OCI-LY1 (cell line): Measurements from ENCODE around the gene LLGL2.

Experiments used
- H2AFZ ChIP-seq: fragments of 200-600 bp; sonication (generic), shearing (Covaris generic); 2 replicates; pipeline ENCODE4 v1.6.0; 2014; ENCODE audit warnings: antibody characterized with exemption, mild to moderate bottlenecking, low read length
- H3F3A ChIP-seq: fragments of 200-600 bp; sonication (generic), shearing (Covaris generic); 2 replicates; pipeline ENCODE4 v1.6.0; 2014; ENCODE audit warnings: mild to moderate bottlenecking, antibody characterized with exemption, low read length, moderate library complexity; ENCODE audit not compliant: insufficient read depth
- H3K27ac ChIP-seq: fragments of 200-600 bp; sonication (generic); 2 replicates; pipeline ENCODE4 v1.5.1; 2014; ENCODE audit warnings: low read length, mixed run types, mild to moderate bottlenecking, low read depth; ENCODE audit not compliant: poor library complexity, severe bottlenecking
- H3K27me3 ChIP-seq: fragments of 200-600 bp; sonication (generic); 2 replicates; pipeline ENCODE4 v1.6.0; 2014; ENCODE audit warnings: antibody characterized with exemption, mild to moderate bottlenecking, low read length, moderate library complexity; ENCODE audit not compliant: insufficient read depth
- H3K36me3 ChIP-seq: fragments of 200-600 bp; sonication (generic); 2 replicates; pipeline ENCODE4 v1.6.1; 2014; ENCODE audit warnings: mild to moderate bottlenecking, antibody characterized with exemption, low read length, moderate library complexity, mixed read lengths; ENCODE audit not compliant: insufficient read depth
- H3K4me1 ChIP-seq: fragments of 200-600 bp; sonication (generic); 2 replicates; pipeline ENCODE4 v1.5.1; 2014; ENCODE audit warnings: mild to moderate bottlenecking, low read length, moderate library complexity; ENCODE audit not compliant: insufficient read depth, severe bottlenecking
- H3K4me2 ChIP-seq: fragments of 200-600 bp; sonication (generic), shearing (Covaris generic); 2 replicates; pipeline ENCODE4 v1.6.1; 2014; ENCODE audit warnings: low read length
- H3K4me3 ChIP-seq: fragments of 200-600 bp; sonication (generic); 2 replicates; pipeline ENCODE4 v1.5.1; 2014; ENCODE audit warnings: low read length, low read depth, mild to moderate bottlenecking, mixed read lengths; ENCODE audit not compliant: poor library complexity, severe bottlenecking
- H3K79me2 ChIP-seq: fragments of 200-600 bp; shearing (Covaris generic); 2 replicates; pipeline ENCODE4 v1.6.1; 2016; ENCODE audit warnings: mixed run types, low read length, mixed read lengths; ENCODE audit not compliant: insufficient read depth
- H3K9ac ChIP-seq: fragments of 200-600 bp; sonication (generic), shearing (Covaris generic); 2 replicates; pipeline ENCODE4 v1.6.1; 2014; ENCODE audit warnings: mild to moderate bottlenecking, low read length, mixed read lengths
- H3K9me2 ChIP-seq: fragments of 200-600 bp; sonication (generic), shearing (Covaris generic); 2 replicates; pipeline ENCODE4 v1.6.1; 2014; ENCODE audit warnings: low read depth, mild to moderate bottlenecking, low read length, mixed read lengths
- H3K9me3 ChIP-seq: fragments of 200-600 bp; shearing (Covaris generic); 2 replicates; pipeline ENCODE4 v1.6.1; 2014; ENCODE audit warnings: low read length, mixed read lengths
- H4K20me1 ChIP-seq: fragments of 200-600 bp; sonication (generic), shearing (Covaris generic); 2 replicates; pipeline ENCODE4 v1.6.0; 2016; ENCODE audit warnings: mild to moderate bottlenecking, low read length; ENCODE audit not compliant: insufficient read depth
- EZH2 ChIP-seq: fragments of 200-600 bp; sonication (generic), shearing (Covaris generic); IDR thresholded peaks from 2 replicates; pipeline ENCODE4 v1.8.0; 2017; ENCODE audit warnings: borderline replicate concordance, mixed run types, mild to moderate bottlenecking, antibody characterized with exemption, low read length, moderate library complexity, mixed read lengths
- TF ChIP-seq, protein P1 (sequence below): fragments of 200-600 bp; sonication (generic), shearing (Covaris generic); IDR thresholded peaks from 2 replicates; pipeline ENCODE4 v1.5.1; 2017; ENCODE audit warnings: mild to moderate bottlenecking, antibody characterized with exemption, low read length, moderate library complexity, mixed read lengths

LLGL2 gene

GRCh38 chr17:75573994-75574393 lies 48.5 kb downstream of the LLGL2 start:
- Histone ChIP-seq H3F3A (no peaks in the 10 kb centered on the region), H3K4me3 (no peak overlapping the region)

DNA sequence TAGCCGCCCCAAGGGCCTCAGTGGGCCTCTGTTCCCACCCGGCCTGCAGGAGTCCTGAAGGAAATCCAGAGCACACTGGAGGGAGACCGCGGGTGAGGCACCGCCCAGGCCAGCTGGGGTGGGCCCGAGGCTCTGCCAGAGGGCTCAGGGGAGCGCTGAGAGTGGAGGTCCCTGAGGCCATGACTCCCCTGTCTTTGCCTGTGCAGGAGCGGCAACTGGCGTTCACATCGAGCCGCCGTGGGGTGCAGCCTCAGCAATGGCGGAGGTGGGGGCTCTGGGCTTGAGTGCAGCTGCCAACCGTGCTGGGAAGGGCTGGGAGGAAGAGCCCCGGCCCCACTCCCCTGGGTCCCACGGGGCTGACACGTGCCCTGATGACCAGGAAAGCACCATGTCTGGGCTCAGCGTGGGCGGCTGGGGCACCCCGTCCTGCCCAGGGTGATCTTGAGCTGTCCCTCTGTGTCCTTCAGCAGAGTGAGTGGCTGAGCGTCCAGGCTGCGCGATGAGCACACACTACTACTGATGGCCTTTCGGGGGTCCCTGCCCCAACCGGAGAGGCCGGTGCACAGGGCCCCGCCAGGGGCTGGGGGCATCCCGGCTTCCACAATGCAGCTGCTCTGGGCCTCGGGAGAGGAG lies 49.0 kb downstream of the LLGL2 start:
- H4K20me1 ChIP-seq, result no peaks in the 10 kb centered on the region
- H3K4me1 ChIP-seq, result peaks cover 13% of the 10 kb centered on the region
- H3K4me2 ChIP-seq, result no peak overlapping the region
- peaks cover 8% of the 10 kb centered on the region; the same call in 1 of the 2 replicates for H3K27me3 ChIP-seq
- no peak overlapping the region for H3K9ac ChIP-seq
- TF ChIP-seq, protein P1, sequence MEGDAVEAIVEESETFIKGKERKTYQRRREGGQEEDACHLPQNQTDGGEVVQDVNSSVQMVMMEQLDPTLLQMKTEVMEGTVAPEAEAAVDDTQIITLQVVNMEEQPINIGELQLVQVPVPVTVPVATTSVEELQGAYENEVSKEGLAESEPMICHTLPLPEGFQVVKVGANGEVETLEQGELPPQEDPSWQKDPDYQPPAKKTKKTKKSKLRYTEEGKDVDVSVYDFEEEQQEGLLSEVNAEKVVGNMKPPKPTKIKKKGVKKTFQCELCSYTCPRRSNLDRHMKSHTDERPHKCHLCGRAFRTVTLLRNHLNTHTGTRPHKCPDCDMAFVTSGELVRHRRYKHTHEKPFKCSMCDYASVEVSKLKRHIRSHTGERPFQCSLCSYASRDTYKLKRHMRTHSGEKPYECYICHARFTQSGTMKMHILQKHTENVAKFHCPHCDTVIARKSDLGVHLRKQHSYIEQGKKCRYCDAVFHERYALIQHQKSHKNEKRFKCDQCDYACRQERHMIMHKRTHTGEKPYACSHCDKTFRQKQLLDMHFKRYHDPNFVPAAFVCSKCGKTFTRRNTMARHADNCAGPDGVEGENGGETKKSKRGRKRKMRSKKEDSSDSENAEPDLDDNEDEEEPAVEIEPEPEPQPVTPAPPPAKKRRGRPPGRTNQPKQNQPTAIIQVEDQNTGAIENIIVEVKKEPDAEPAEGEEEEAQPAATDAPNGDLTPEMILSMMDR, result no peak
- no peak for TF ChIP-seq EZH2
- H3K79me2 ChIP-seq, result no peaks in the 10 kb centered on the region
- H3K36me3 ChIP-seq, result no peaks in the 10 kb centered on the region
- no peak overlapping the region for H3K27ac ChIP-seq
- no peaks in the 10 kb centered on the region for H3F3A ChIP-seq
- no peaks in the 10 kb centered on the region for H3K9me2 ChIP-seq
- no peak overlapping the region for H3K4me3 ChIP-seq
- H2AFZ ChIP-seq, result no peak overlapping the region
- no peaks in the 10 kb centered on the region for H3K9me3 ChIP-seq

More at GRCh38 chr17:75573994-75574393, 48.5 kb downstream of the LLGL2 start:
- no peaks in the 10 kb centered on the region for H3K36me3 ChIP-seq
- peaks cover 8% of the 10 kb centered on the region; the same call in 1 of the 2 replicates for H3K27me3 ChIP-seq
- H3K27ac ChIP-seq, result no peak overlapping the region
- no peaks in the 10 kb centered on the region for H3K9me2 ChIP-seq
- H2AFZ ChIP-seq, result no peak overlapping the region
- TF ChIP-seq EZH2, result no peak
- TF ChIP-seq, protein P1, result no peak
- no peaks in the 10 kb centered on the region for H3K9me3 ChIP-seq
- H4K20me1 ChIP-seq, result no peaks in the 10 kb centered on the region
- H3K4me2 ChIP-seq, result no peak overlapping the region
- H3K9ac ChIP-seq, result no peak overlapping the region
- no peaks in the 10 kb centered on the region for H3K79me2 ChIP-seq
- peaks cover 13% of the 10 kb centered on the region for H3K4me1 ChIP-seq

GRCh38 chr17:75575197-75575596 lies 49.7 kb downstream of the LLGL2 start:
- no peak overlapping the region for H3K9ac ChIP-seq
- H3F3A ChIP-seq, result no peaks in the 10 kb centered on the region
- no peaks in the 10 kb centered on the region for H3K36me3 ChIP-seq
- no peak overlapping the region for H3K4me3 ChIP-seq
- no peaks in the 10 kb centered on the region for H3K79me2 ChIP-seq
- no peak overlapping the region for H3K4me2 ChIP-seq
- H3K9me3 ChIP-seq, result no peaks in the 10 kb centered on the region
- H3K9me2 ChIP-seq, result no peaks in the 10 kb centered on the region
- H4K20me1 ChIP-seq, result no peaks in the 10 kb centered on the region
- H3K27ac ChIP-seq, result no peak overlapping the region
- H3K4me1 ChIP-seq, result peaks cover 13% of the 10 kb centered on the region
- peaks cover 8% of the 10 kb centered on the region; the same call in 1 of the 2 replicates for H3K27me3 ChIP-seq
- TF ChIP-seq, protein P1, result no peak
- H2AFZ ChIP-seq, result no peak overlapping the region
